ENCODE measurements around the gene PRC1.

The PRC1 gene

DNA sequence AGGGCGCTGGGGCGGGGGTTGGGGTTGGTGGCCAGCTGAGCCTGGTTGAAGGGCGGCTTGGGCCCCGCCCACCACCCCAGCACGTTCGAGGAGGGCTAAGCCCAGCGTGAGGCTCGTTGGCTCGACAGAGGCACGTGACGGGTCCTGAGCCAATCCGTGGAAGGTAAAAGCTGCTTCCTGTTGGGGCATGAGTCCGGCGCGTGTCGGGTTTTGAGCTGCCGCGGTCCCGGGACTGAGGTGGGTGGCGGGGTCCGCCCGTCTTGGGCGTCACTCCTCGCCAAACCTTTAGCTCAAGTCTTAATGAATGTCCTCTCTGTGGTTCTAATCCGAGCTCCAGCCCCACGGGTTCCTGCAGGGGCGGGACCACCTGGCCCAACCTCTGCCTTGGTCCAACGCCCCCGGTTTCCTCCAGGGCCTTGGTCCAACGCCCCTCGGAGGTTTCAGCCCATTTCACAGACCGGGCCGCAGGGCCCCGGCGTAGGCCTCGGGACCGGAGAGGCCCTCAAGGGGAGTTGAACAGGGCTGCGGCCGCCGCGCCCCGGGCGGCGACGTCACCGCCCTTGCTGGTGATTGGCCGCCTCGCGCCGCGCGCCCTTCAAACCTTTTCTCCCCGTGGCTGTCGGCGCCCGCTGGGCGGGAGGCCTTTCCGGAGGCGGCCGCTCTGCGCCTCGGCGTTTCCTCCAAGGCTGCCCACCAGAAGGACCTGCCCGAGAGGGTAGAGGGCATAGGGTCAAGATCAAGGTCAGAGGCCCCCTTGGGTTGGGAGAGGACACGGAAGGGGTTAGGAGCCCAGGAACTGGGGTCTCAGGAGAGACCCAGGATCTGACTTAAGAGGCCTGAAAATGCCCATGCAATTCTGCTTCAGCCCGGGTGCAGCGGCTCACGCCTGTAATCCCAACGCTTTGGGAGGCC is 39.4 kb downstream of the PRC1 start, which contains the start of gene RCCD1:
TSS of gene RCCD1 (plus strand) at position 173 of the 912 bp plus-strand sequence. CDS start 1,851 bp downstream, outside the sequence.
- DNase-seq = peak; percentile 89

DNA sequence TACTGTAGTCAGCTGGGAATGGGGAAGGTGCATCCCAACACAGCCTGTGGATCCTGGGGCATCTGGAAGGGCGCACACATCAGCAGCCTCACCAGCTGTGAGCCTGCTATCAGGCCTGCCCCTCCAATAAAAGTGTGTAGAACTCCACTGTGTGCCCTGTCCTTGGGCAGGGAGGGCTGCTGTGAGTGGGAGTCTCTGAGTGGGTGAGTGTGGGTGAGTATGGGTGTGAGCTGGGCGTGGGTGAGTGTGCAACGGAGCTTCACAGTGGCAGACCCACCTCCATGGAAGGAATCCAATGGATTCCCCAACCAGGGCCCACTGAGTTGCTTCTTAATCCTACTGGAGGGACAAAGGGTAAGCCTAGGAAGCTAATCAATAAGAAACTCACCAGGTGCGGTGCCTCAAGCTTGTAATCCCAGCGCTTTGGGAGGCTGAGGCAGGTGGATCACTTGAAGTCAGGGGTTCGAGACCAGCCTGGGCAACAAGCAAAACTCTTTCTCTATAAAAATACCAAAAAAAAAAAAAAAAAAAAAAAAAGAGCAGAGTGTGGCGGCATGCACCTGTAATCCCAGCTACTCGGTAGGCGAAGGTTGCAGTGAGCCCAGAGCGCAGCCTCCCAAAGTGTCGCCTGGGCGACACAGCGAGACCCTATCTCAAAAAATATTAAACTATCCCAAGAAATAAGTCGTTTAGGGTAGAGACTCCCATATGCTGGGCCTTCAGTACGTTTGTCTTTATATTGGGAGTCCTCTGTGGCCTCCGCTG is 40.2 kb downstream of the PRC1 start:
- no peak for DNase-seq

- no peak for DNase-seq
Measured at GRCh38 chr15:90952901-90953677, 41.2 kb downstream of the PRC1 start.

DNA sequence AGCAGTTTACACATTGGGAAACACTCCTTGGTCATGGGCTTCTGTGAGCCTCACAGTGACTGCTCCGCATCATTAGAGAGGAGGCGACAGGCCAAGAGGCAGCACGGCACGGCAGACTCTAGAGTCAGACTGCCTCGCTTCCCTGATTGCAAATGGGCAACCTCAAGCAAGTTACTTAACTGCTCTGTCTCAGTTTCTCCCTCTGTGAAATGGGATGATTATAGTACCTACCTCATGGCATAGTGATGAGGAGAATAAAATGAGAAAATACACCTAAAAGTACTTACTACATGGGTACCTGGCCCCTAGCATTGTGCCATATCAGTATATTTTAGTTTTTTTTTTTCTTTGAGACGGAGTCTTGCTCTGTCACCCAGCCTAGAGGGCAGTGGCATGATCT is 43.7 kb downstream of the PRC1 start:
- DNase-seq = no peak

DNA sequence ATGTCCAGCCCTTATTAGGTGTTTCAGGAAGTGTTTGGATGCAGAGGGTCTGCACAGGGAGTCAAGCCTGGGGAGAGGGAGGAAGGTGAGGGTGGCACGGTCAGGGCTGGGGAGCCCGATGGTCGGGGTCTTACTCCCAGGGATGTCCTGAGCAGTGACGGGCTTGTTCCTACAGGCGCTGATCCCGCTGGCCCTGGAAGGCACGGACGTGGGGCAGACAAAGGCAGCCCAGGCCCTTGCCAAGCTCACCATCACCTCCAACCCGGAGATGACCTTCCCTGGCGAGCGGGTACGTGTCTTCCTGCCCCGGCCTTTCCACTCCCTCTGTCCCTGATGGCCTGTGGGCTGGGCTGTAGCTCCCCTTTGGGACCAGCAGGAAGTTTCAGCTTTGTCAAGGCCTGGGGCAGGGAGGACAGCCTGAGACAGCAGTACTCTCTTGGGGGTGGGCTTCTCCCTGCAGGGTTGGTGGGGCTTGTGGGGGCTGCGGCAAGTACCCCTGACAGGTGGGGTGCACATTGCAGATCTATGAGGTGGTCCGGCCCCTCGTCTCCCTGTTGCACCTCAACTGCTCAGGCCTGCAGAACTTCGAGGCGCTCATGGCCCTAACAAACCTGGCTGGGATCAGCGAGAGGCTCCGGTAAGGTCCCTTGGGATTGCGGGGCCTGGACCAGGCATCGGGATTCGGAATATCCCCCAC is 44.2 kb downstream of the PRC1 start:
- no peak for DNase-seq

- no peak for DNase-seq
Measured at GRCh38 chr15:90948506-90948905, 45.8 kb downstream of the PRC1 start.

DNA sequence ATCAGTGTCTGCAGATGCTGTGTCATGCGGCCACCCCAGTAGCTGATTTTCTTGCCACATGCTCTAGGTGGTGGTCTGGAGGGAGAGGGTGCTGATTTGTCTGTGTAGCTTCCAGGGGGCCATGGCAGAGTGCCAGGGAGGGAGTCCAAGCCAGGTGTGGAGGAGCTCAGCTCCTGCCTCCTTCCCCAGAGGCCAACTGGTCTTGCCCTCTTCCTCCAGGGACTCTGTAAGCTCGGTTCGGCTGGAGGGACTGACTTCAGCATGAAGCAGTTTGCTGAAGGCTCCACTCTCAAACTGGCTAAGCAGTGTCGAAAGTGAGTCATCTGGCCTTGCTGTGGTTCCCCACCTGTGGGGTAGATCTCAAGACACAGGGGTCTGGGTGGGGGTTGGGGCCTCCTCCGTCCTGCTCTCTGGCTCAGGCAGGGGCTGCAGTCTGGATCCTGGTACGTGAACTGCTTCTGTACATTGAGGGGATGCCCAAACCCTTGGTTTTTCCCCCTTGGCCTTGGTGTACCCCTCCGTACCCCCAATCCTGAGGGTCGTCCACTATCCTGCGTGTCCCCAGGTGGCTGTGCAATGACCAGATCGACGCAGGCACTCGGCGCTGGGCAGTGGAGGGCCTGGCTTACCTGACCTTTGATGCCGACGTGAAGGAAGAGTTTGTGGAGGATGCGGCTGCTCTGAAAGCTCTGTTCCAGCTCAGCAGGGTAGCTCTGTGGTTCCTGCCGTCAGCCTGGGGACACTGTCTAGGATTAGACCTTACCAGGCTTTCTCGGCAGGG is 46.6 kb downstream of the PRC1 start:
- DNase-seq = no peak

- DNase-seq = no peak
Measured at GRCh38 chr15:90946941-90947576, 47.3 kb downstream of the PRC1 start.

GRCh38 chr15:90946538-90946937 is 47.8 kb downstream of the PRC1 start:
- DNase-seq = no peak

GRCh38 chr15:90945091-90945490 is 49.2 kb downstream of the PRC1 start:
- no peak for DNase-seq

- no peak for DNase-seq
Measured at GRCh38 chr15:90942354-90943120, 51.8 kb downstream of the PRC1 start.

DNA sequence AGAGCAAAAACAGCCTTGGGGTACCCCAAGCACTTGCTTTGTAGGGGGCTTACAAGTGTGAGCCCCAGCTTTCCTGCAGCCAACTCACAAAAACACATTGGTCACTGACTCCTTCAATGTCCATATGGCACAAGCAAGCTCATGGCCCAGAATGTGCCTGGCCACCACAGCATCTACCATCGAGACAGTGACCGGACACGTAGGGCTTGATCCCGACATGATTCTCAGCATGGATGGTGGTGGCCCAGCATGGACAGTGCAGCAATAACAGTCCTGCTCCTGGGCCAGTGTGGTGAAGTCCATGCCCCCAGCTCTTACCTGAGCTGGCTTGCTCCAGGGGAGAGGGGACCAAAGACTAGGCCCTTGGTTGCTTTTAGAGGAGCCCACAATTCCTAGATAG is 53.3 kb downstream of the PRC1 start:
- no peak for DNase-seq

GRCh38 chr15:90939756-90940155 is 54.6 kb downstream of the PRC1 start:
- no peak for DNase-seq

DNA sequence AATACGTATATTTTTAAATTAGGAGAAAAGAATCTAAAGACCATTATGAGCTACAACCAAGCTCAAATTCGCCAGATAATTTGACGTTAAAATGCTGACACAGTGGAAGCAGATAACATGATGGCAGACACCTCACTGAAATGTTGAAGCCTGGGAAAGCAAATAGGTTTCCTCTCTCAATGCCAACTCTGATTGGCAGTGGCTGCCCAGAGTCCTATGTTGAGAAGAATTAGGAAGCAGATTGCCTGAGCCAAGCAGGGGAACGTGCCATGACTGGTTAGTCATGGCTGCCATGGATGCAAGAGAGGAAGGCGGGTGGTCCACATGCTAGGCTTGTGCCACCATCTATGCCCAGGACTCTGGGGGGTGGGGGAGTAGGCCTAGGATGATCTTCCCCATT is 56.1 kb downstream of the PRC1 start:
- no peak for DNase-seq

DNA sequence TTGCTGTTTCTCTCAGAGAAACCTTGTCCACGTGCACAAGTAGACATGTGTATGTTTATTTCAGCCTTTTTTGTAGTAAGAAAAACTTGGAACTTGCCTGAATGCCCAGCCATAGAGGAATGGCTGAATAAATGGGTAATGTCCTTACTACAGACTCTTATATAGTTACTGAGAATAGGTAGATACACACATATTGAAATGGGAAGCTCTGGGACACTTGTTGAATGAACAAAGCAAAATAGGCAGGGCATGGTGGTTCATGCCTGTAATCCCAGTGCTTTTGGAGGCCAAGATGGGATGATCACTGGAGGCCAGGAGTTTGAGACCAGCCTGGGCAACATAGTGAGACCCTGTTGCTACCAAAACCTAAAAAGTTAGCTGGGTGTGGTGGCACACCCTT is 57.5 kb downstream of the PRC1 start:
- DNase-seq = no peak

DNA sequence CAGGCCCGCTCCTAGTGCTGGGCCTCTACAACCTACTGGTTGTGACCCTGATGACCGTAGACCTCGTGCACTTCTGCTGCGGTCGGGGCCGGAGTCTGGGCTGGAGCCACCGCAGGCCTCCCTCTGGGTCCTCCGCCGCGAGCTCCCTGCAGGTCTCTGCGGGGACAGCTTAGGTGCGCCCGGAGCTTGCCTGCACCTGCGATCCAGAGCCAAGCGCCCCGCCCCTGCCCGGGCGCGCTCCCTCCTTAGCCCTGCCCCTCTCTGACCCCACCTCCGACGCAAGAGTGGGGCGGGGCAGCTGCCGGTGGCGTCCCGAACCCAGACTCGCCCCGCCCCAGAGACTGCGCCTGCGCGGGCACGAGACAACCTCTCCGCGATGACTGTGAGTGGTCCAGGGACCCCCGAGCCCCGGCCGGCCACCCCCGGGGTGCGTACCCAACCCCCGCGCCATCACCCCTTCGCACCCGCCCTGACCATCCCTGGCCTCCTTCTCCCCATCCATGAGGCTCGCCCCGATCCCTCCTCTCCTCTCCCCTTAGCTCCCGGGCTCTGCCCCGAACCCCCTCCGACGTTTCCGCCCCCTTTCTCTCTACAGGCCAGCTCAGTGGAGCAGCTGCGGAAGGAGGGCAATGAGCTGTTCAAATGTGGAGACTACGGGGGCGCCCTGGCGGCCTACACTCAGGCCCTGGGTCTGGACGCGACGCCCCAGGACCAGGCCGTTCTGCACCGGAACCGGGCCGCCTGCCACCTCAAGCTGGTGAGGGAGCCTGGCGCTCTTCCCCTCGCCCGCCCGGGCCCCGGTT is 59.2 kb downstream of the PRC1 start, which contains the start of gene UNC45A:
TSS of gene UNC45A (plus strand) at position 337 of the 803 bp plus-strand sequence. CDS start at position 377, 40 bp downstream.
- peak; percentile 52 for DNase-seq

GRCh38 chr15:90934256-90934948 is 59.9 kb downstream of the PRC1 start:
- peak; percentile 49 for DNase-seq

- no peak for DNase-seq
Measured at GRCh38 chr15:90933301-90933700, 61.0 kb downstream of the PRC1 start.

DNA sequence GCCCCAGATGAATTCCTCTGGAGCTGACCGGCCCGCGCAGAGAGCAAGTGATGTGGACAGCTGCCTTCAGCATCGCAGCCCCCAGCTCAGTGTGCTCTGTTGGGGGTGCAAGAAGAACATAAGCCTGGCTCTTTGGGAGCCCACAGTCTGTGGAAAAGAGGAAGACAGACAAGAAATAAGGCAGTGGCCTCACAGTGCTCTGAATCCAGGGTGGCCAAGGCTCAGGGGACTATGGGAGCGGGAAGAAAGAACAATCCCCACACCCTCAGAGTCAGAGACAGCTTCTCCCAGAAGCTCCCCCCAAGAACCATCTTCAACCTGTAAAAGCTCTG is 61.7 kb downstream of the PRC1 start:
- no peak for DNase-seq
